Measurements from ENCODE around the gene HOXD9.
A peak's percentile ranks its signal among the peaks of the same experiment; 100 is the strongest.

Gene HOXD9

DNA sequence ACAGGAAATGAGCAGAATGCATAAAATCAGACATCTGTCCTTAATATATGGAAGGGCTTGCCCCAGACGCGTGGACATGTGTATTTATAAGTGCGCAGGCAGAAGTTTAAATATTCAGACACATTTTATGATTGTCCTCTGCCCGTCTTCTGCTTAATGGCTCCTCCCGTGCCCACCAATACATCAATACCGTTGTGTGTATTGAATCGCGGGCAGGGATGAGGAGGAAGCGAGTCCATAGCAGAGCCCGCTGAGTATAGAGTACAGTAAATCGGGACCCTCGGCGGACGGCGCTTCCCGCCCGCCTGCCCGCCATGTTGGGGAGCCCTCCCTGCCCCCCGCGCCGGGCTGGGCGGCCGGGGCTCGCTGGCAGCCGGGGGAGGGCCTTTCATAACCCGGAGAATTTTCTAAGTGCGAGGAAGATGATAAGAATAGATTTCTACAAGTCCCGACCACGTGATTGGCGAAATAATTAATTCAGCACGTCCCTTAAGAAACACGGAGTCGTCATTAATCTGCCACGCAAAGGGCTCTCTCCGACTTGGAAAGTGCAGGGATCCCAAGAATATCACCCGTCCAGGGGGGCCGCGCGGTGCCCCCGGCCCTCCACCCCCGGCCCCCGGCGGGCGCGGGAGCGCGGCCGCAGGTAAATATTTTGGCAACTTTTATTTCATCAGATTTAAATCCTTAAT lies 34.4 kb downstream of the HOXD9 start, which contains the start of gene HOXD3:
Gene HOXD3, plus strand, starts transcription at position 501 of the 692 bp plus-strand sequence. CDS start 11,808 bp downstream, outside the sequence.
- no peak for DNase-seq

DNA sequence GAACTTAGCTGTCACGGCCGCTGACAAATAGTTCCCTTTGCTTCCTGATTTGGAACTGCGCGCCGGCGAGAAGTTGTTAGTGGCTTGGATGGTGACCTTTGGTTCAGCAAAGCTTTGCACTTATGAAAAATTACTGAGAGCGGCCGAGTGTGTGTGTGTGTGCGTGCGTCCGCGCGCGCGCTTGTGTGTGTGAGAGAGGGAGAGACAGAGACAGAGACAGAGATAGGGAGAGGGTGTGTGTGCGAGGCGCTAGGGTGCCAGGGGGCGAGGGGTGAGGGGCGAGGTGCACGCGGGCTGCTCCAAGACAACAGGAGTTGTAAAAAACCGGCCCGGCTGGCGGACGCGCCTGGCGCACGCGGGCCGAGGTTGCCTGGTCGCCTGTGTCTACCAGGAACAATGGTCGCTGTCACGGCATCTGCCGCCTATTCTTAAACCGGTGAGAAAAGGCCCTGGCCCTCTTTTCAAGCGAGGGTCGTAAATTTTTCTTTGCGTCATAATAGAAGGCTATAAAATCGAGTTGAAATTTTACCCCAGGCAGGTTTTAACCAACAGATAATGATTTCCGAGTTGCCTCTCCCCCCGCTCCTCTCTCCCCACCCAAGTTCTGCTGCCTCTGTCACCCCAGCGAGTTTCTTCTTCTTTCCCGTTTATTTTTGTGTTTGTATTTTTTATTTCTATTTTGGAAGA lies 35.1 kb downstream of the HOXD9 start:
- DNase-seq: peak; percentile 56

- no peak for DNase-seq
Observed at GRCh38 chr2:176158186-176158591, 35.7 kb downstream of the HOXD9 start.

GRCh38 chr2:176158855-176159662 lies 36.5 kb downstream of the HOXD9 start:
- DNase-seq: no peak

DNA sequence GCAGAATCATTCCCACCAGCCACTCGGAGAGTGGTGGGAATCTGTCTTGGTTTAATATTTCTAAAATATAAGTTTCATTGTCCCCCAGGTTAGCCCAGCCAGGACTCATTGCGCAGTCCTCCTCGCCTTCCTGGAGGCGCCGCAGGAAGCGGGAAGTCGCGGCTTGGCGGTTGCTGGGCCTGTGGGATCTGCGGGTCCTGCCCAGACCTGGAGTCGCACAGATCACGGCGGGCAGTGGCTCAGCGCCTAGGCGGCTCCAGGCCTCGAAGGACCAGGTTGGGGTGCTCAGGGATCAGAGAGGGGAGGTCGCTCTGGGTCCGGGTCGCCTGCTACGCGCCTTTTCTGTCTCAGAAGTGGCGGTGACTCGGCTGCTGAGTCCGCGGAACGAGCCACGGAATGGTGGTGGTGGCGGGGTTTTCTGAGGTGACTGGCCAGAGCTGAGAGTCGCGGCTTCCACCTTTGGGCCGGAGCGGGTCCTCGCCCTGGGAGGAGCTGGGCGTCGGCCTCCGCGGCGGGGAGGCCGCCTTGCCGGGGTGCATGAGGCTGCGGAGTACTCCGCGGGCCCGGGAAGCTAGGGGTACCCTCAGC lies 37.2 kb downstream of the HOXD9 start:
- DNase-seq: no peak

GRCh38 chr2:176160251-176160985 lies 37.9 kb downstream of the HOXD9 start:
- no peak for DNase-seq

DNA sequence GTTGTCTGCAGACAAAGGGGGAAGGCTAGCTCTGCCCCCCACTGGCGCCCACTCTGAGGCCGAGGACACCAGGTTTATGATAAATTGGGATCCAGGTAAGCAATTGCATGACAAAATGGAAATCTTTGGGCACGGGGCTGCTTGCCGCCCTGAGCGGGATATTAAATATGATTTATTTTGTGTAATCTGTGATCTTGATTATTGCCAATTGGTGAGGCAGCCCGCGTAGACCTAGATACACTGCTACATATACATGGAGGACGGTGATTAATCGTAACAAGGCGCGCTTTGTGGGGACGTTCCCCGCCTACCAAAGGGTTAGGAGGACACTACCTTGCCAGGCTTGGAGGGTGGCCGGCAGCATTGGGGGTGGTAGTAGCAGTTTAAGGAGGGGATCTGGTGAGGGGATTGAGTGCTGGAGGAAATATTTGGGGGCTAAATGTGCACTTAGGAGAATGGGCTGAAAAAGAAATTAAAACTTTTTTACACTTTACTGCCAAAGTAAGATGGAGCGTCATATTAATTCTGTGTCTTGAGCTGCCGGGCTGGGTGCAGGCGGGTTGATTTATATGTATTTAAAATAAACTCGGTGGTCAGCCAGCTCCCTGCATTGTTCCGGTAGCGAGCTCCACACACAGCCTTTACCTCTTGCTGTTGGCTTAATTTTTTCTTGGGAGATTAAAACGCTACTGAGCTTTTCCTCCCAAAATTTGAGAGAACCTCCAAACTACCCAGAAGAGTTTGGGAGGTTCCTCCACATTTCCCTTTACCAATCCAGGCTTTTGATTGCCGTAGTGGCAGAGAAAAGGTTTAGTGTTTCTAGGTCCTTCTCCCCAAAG lies 38.7 kb downstream of the HOXD9 start:
- DNase-seq: no peak

DNA sequence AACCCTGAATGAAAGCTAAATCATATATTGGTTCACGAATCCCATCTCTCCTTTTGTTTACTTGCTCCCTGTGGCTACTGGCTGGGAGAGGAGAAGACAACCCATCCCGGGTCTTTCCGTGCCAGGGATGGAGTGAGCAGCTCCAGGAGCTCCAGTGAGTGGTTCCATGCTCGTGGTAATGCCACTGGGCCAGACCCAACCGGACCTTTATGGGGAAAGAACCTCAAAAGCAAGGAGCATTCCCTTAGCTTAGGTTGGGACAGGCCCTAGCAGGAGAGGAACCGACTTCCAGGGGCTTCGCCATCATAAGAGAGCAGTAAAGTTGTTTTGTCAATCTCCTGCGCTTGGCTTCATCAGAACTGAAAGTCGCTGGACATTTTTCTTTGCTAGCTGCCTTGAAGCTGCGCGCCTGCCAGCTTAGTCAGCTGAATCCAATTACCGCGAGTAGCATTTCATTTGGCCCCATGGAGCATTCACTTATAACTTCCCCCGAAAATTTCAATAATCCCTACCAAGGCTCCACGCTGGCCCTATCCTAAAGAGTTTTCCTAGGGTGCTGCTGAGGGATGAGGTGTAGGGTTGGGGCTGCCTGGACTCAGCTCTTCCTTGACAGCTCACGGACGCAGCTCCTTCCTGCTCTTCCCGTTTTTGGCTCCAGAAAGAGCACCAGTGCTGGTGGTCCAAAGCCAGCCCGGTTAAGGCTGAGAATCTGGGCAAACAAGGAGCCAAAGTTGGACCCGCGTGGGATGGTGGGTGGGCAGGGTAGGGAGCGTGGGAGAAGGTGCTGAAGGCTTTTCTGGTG lies 39.5 kb downstream of the HOXD9 start:
- DNase-seq: no peak

- no peak for DNase-seq
Observed at GRCh38 chr2:176162911-176163671, 40.6 kb downstream of the HOXD9 start.

DNA sequence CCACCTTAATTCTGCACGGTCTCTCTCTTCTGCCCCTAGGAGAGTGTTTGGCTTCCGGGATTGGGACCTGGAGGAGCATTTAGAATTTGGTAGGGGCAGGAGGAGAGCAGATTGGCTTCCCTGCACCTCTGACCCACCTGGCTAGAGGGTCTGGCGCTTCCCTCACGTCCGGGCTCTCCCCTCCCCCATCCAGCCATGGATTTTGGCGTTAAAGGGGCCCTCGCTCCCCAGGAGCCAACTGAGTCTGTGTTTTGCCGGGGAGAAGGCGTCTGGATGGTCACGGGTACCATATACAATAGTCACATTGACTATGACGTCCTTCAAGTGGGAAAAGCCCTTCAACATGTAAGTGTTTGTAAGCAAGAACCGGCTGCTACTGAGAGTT lies 41.1 kb downstream of the HOXD9 start:
- no peak for DNase-seq

- no peak for DNase-seq
Observed at GRCh38 chr2:176164201-176164600, 41.7 kb downstream of the HOXD9 start.

GRCh38 chr2:176164611-176165369 lies 42.3 kb downstream of the HOXD9 start:
- DNase-seq: peak; percentile 4

- no peak for DNase-seq
Observed at GRCh38 chr2:176165370-176166050, 43.0 kb downstream of the HOXD9 start.

DNA sequence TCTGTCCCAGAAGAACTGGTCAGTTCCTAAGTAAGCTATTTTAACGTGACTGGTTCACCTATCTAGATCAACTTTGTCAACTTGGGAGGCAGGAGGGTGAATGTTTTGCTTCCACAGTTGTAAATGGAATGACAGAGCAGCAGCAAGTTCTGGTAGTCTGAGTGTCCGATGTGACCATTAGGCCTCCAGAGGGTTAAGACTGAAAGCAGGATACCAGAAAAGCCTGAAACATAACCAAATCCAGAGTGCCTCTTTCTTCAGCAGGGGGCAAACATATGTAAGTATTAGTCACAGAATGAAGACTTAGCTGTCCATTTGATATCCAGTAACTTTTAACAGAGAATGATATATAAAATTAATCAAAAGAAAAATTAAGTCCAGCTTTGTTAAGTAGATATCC lies 43.8 kb downstream of the HOXD9 start:
- DNase-seq: no peak

- DNase-seq: no peak
Observed at GRCh38 chr2:176167398-176167797, 44.9 kb downstream of the HOXD9 start.

DNA sequence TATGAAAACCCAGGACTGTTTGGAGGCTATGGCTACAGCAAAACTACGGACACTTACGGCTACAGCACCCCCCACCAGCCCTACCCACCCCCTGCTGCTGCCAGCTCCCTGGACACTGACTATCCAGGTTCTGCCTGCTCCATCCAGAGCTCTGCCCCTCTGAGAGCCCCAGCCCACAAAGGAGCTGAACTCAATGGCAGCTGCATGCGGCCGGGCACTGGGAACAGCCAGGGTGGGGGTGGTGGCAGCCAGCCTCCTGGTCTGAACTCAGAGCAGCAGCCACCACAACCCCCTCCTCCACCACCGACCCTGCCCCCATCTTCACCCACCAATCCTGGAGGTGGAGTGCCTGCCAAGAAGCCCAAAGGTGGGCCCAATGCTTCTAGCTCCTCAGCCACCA lies 46.7 kb downstream of the HOXD9 start:
- DNase-seq: no peak

- DNase-seq: no peak
Observed at GRCh38 chr2:176169711-176170110, 47.2 kb downstream of the HOXD9 start.

GRCh38 chr2:176170602-176171305 lies 48.2 kb downstream of the HOXD9 start:
- no peak for DNase-seq
